ENCODE results near the gene TMEM192.
"Not testable (repeated sequence)": the region's sequence is repeated elsewhere in the genome, so short reads cannot be mapped to it uniquely, and the experiment has no call there.

TMEM192 gene

DNA sequence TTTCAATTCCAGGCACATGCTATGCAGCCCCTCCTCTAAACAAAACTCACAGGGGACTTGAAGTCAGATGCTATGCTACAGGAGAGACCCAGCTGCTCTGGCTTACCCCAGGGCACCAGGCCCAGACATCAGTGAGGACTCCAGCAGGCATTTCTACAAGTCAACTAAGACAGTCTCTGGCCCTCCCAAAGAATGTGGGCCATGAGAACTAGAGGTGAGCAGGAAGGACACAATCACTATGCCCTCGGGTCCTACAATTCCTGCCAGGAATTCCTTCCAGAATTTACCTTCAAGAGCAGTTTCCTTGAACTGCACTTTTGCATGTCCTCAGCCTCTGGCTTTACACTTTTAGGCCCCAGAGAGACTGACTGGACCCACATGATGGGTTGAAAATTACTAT, 17.4 kb downstream of the TMEM192 start:
- in situ Hi-C loops (cut with MboI; ENCODE audit: low sequenced_read_pairs) = no loop called here

DNA sequence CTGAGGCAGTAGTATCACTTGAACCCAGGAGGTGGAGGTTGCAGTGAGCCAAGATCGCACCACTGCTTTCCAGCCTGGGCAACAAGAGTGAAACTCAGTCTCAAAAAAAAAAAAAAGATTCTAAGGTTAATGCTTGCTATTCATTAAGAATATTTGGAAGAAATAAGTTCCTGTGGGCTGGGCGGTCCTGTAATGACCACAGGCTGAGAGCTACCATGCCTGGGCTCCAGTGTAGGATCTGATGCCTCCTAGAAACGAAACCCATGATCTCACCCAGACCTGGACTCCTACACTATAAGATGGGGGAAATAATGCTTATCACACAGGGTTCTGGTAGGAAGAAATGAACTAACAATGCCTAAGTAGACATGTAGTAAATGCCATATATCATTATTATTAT, 17.8 kb downstream of the TMEM192 start:
- in situ Hi-C loops (cut with MboI; ENCODE audit: low sequenced_read_pairs) = no loop called here

- in situ Hi-C loops (cut with MboI; ENCODE audit: low sequenced_read_pairs) = not testable (repeated sequence)
These were observed 20.5 kb downstream of the TMEM192 start for GRCh38 chr4:165092187-165092586.

DNA sequence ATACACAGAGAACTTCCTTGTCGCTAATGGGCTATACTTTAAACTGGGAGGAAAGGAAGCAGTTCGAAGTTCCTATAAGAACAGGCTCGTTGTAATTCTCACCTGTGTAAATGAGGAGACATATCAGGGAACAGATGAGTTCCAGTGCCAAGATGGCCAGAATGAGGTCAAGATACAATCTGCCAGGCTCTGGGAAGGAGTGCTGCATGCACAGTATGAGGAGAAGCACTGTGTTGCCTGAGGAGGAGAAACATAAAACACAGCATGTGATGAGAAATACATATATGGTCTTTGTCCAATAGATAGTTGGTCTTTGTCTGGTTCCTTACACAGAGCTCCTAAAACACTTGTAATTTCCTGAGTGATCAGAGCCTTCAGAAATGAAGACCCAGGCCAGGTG, 24.3 kb downstream of the TMEM192 start:
- in situ Hi-C loops (cut with MboI; ENCODE audit: low sequenced_read_pairs) = no loop called here

DNA sequence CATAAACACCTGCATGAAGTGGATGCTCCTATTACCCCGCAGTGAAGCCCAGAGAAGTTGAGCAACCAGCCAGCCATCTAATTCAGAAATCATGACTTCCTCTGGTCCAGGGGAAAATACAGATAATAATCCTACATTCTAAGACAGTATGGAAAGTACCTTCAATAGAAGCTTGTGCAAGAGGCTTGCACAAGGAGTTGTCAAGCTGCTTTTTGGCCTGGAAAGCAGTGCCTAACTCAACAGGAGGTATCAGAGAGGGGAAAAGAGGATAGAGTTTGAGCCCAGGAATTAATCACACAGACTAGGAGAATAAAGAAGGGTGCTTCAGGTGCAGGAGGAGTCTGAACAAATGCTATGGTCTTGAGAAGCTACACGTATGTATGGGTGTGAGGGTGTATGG, 26.7 kb downstream of the TMEM192 start:
- in situ Hi-C loops (cut with MboI; ENCODE audit: low sequenced_read_pairs) = no loop called here

DNA sequence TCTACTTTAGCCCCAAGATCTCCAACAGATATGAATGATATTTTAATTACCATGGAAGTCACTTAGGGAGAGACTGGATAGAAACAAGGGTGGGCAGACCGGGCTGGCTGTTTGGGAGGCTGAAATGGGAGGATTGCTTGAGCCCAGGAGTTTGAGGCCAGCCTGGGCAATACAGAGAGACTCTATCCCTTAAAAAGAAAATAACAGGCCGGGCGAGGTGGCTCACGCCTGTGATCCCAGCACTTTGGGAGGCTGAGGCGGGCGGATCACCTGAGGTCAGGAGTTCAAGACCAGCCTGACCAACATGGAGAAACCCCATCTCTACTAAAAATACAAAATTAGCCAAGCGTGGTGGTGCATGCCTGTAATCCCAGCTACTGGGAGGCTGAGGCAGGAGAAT, 27.9 kb downstream of the TMEM192 start:
- in situ Hi-C loops (cut with MboI; ENCODE audit: low sequenced_read_pairs) = not testable (repeated sequence)

DNA sequence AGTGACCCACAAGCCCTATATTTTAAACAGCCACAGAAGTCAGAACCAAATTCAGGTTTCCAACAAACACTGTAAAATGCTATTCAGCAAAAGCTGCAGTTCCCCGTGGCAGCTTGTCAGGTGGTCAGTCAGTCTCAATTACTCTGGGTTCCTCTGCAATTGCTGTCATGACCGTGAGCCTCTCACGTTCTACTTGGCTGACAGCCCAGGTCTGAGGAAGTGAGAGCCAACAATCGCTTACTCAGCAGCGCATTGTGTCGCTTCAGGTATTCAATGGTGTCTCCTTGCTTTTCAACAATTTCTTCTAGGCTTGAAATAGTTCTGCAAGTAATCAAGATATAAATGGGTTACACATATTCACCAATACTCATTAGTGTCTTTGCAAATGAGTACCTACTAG, 33.2 kb downstream of the TMEM192 start:
- in situ Hi-C loops (cut with MboI; ENCODE audit: low sequenced_read_pairs) = no loop called here

GRCh38 chr4:165077034-165077578, 35.6 kb downstream of the TMEM192 start:
- in situ Hi-C loops (cut with MboI; ENCODE audit: low sequenced_read_pairs) = no loop called here

- in situ Hi-C loops (cut with MboI; ENCODE audit: low sequenced_read_pairs) = not testable (repeated sequence)
These were observed 39.3 kb downstream of the TMEM192 start for GRCh38 chr4:165073346-165073745.

GRCh38 chr4:165070560-165070959, 42.1 kb downstream of the TMEM192 start:
- in situ Hi-C loops (cut with MboI; ENCODE audit: low sequenced_read_pairs) = no loop called here

GRCh38 chr4:165060938-165061337, 51.7 kb downstream of the TMEM192 start:
- in situ Hi-C loops (cut with MboI; ENCODE audit: low sequenced_read_pairs) = no loop called here

DNA sequence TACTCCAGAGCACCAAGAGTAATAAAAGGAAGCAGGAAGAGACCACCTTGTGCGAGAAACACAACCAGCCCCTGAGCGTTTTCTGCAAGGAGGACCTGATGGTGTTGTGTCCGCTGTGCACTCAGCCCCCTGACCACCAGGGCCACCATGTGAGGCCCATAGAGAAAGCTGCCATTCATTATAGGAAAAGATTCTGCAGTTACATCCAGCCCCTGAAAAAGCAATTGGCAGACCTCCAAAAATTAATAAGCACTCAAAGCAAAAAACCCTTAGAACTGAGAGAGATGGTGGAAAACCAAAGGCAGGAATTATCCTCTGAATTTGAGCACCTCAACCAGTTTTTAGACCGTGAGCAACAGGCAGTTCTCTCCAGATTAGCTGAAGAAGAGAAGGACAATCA, 53.3 kb downstream of the TMEM192 start:
- in situ Hi-C loops (cut with MboI; ENCODE audit: low sequenced_read_pairs) = no loop called here

GRCh38 chr4:165058666-165059065, 54.0 kb downstream of the TMEM192 start:
- in situ Hi-C loops (cut with MboI; ENCODE audit: low sequenced_read_pairs) = no loop called here

DNA sequence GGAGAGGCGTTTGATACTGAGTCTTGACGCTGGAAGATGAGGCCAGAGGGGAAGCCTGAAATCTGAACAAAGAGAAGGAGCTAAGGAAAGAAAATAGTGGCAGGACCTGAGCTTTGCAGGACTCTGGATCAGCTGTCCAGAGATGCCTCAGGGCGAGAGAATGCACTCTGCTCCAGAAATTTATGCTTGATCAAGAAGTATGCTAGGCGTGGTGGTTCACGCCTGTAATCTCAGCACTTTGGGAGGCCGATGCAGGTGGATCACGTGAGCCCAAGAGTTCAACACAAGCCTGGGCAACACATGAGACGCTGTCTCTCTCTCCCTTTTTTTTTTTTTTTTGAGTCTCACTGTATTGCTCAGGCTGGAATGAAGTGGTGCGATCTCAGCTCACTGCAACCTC, 57.1 kb downstream of the TMEM192 start:
- in situ Hi-C loops (cut with MboI; ENCODE audit: low sequenced_read_pairs) = no loop called here

- in situ Hi-C loops (cut with MboI; ENCODE audit: low sequenced_read_pairs) = no loop called here
These were observed 59.0 kb downstream of the TMEM192 start, which contains the start of gene TRIM75 for GRCh38 chr4:165053645-165054044. Gene TRIM75 (plus strand): TSS chr4:165053866. CDS start chr4:165059148, 5,282 bp downstream.

- in situ Hi-C loops (cut with MboI; ENCODE audit: low sequenced_read_pairs) = no loop called here
These were observed 60.0 kb downstream of the TMEM192 start for GRCh38 chr4:165052627-165053026.

GRCh38 chr4:165048170-165048569, 64.5 kb downstream of the TMEM192 start:
- in situ Hi-C loops (cut with MboI; ENCODE audit: low sequenced_read_pairs) = no loop called here

DNA sequence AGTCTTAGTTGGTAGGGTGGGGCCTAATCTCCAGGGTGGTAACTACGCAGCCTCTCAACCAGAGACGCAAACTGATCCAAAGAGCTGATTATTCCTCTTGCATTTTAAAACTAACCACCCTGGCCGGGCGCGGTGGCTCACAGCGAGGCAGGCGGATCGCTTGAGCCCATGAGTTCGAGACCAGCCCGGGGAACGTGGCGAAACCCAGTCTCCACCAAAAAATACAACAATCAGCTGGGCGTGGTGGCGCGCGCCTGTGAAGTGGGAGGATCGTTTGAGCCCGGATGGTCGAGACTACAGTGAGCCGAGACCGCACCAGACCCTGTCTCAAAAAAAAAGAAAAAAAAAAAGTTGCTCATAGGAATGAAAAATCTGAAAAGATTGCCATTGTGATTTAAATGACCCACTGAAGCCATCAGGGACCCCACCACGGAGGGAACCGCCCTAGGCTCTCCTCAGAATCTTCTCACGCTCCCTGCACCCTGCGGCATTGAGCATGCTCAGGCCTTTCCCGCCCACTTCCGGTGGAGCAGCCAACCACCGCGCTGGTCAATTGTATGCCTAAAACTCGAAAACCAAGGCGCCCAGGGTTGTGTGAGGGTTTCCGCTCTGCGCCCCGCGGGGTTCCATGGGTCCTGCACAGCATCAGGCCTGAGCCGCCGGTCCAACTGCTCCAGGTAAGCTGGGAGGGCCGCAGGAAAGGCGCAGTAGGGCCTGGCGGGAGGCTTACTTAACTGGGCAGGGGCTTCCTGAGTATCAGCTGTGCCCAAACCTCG, 81.0 kb downstream of the TMEM192 start, which contains the start of gene TRIM60:
TRIM60 (plus strand) TSS at position 564 of the 776 bp plus-strand sequence. CDS start 8,074 bp downstream, outside the sequence.
- in situ Hi-C loops (cut with MboI; ENCODE audit: low sequenced_read_pairs) = no loop called here

DNA sequence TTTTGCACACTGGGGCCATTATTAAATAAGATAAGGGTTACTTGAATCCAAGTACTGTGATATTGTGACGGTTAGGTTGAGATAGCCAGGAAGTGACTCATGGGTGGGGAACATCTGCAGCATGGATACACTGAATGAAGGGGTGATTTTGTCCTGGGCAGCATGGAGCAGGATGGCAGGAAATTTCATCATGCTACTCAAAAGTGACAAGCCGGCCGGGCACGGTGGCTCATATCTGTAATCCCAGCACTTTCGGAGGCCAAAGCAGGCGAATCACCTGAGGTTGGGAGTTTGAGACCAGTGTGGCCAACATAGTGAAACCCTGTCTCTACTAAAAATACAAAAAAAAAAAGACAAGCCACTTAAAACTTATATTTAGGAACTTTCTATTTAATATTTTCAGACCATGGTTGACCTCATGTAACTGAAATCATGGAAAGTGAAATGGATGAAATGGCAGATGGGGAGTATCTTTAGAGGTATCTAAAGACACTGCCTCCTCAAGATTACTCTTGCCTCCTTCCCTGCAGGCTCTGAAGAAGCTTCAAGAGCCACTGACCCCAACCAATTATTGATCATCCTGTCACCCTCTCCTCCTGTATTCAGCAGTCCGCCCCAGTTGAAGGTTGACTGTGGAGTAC, 84.8 kb downstream of the TMEM192 start:
- in situ Hi-C loops (cut with MboI; ENCODE audit: low sequenced_read_pairs) = no loop called here

- in situ Hi-C loops (cut with MboI; ENCODE audit: low sequenced_read_pairs) = not testable (repeated sequence)
These were observed 86.9 kb downstream of the TMEM192 start for GRCh38 chr4:165025782-165026181.
